ENCODE data around the gene CAP1.

The CAP1 gene

DNA sequence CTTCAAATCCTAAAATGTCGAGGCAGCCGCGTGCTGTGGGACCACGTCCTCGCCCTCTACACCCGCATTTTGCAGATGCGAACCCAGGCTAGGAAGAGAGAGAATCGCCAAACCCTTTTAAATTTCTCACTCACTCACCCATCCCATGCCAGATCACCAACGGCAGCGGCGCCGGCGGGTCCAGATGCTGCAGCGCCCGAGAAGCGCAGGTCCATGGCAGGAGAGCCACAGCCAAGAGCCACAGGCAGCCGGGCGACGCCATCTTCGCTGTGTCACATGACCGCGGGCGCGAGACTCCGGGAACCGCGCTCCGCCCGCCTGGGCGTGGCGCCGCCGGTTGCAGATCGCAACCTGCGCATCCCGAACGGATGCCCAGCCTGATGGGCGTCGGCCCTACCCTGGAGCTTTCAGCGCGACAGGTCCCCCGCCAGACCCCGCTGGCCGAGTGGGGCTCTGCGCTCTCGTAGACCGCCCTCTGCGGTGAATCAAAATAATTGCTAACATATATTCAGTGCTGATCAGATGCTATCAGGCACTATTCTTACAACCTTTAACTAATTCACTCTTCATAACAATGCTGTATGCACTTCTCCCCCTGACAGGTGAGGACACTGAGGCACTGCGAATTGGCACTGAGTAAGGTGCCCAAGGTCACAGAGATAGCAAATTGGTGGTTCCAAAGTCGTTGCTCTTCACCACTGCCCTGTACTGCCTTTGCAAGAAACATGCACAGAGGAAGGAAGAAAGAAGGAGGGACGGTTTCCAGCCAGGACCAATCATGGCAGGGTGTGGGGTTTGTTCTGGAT is 56.7 kb downstream of the CAP1 start, which contains the start of gene PPT1:
Gene PPT1, minus strand, starts transcription at position 276 of the 806 bp plus-strand sequence. Its CDS starts 14 bp downstream, at position 262.
- DNase-seq = peak; percentile 60

DNA sequence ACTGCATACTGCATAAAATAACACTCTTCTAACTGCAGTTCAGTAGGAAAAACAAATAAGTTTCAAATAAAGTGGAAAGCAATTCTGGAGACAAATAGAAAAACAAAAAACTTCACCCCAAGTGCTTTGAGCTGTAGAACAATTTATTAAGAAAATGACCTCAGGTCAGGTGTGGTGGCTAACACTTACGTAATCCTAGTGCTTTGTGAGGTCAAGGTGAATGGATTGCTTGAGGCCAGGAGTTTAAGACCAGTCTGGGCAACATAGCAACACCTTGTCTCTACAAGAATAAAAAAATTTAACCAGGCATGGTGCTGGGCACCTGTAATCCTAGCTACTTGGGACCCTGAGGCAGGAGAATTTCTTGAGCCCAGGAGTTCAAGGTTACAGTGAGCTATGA is 61.5 kb downstream of the CAP1 start:
- no peak for DNase-seq

DNA sequence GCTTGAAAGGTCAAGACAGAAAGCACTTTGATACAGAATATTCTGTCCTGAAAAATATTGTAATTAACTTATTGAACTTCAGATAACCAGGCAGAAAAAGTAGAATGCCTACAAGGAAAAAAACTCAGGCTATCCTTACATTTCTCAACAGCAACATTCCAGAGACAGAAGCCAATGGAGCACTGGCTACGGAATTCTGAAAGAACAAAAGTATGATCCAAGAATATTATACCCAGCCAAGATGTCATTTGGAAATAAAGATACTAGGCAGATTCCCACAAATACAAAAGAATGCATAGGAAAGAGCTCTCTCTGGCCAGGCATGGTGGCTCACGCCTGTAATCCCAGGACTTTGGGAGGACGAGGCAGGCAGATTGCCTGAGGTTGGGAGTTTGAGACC is 62.4 kb downstream of the CAP1 start:
- no peak for DNase-seq

DNA sequence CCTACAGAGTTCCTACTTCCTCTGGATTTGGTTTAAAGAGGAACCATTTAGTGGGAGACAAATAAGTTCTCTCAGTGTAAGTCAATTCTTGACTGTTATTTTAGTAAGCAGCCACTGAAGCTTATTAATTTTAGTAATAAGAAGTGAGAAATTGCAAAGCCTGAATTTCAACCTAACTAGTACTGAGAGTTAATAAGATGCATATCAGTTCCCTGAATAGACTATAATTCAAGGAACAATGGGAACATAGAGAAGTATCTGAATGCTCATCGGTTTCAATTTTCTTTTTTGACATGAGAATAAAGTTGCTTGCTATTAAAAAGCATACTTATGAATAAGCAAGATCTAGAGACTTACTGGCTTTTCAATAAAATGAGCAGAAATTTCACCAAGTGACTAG is 64.5 kb downstream of the CAP1 start:
- no peak for DNase-seq

DNA sequence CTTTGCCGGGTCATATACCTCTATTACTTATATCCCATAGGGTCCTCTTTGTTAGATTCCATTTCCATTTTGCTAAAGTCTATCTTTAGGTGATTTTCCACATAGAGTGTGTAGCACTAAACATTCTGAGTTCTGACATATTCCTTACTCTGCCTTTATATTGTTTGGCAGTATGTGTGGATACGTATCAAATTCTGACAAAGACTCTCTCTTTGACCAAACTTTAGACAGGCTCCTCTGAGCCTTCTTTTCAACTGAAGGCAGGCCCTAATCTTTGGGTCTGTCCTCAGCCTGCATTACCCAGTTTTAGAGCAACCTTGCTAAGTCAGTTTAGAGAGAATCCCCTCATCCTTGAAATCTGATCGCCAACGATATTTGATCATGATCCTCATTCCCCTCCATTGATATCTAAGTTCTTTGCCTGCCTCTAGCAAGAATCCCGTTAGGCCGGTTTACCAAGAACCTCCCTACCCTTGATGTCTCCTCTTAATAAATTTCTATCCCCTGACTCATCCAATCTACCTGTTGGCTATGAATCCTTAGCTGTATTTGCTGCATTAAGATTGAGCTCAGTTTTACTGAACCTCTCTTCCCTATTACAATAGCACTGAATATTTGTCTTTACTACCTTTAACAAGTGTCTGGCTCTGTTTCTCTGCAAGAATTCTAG is 66.9 kb downstream of the CAP1 start:
- DNase-seq = peak; percentile 0

DNA sequence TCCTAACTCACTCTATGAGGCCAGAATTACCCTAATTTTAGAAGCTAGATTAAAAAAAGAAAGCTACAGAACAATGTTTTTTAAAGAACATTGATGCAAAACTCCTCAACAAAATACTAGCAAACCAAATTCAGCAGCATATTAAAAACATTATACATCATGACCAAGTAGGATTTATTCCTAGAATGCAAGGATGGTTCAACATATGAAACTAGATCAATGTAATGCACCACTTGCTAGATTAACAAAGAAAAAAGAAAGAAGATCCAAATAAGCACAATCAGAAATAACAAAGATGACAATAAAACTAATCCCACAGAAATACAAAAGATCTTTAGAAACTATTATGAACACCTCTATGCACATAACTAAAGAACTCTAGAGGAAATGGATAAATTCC is 69.9 kb downstream of the CAP1 start:
- DNase-seq = no peak

DNA sequence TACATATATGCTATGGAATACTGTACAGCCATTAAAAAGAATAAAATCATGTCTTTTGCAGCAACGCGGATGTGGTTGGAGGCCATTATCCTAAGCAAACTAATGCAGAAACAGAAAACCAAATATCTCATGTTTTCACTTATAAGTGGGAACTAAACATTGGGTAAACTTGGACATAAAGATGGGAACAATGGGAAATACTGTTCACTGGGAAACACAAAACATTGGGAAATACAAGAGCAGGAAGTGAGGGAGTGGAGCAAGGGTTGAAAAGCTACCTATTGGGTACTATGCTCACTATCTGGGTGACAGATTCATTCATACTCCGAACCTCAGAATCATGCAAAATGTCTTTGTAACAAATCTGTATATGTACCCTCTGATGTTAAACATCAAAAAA is 73.9 kb downstream of the CAP1 start:
- no peak for DNase-seq

DNA sequence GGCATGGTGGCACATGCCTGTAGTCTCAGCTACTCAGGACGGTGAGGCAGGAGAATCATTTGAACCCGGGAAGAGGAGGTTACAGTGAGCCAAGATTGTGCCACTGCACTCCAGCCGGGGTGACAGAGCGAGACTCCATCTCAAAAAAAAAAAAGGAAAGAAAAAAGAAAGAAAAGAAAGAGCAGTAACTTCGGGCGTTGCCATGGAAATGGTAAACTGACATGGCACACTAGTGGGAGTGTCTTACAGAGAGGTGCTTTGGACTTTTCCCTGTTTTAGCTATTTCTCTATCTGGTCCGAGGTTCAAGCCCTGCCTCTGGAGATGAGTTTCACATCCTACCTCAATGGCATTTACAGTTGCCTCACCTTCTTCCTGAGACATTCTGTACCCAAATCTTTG is 79.6 kb downstream of the CAP1 start:
- no peak for DNase-seq

Measured in DMS79 (cell line).